Activated CD4-positive, alpha-beta T cell treated with anti-CD3 and anti-CD28 coated beads for 4 hours (primary cell): ENCODE measurements around the gene KTN1.
A peak's percentile ranks its signal among the peaks of the same experiment; 100 is the strongest.

Experiments used
- DNase-seq, 2 donors: peaks; one replicate each; pipeline ENCODE4 v3.0.0-alpha.2; 2020

KTN1 gene

DNA sequence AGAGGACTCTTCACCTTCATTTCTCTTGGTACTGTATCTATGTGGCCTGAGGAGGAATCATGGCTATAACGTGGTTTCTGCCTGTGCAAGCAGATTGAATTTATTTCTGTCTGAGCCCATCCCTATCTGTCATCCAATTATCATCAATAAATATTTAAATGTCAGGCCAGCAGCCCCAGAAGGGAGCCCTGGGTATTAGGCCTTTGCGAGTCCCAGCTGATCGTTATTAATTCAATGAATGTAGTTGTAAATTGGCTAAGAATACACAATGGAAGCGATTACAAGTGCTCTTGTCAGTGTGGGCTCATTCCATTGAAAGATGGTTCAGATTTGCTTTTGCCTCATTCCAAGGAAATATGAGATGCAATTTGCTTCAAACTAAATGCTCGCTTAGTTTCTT, 142.0 kb downstream of the KTN1 start:
- no peak for DNase-seq

DNA sequence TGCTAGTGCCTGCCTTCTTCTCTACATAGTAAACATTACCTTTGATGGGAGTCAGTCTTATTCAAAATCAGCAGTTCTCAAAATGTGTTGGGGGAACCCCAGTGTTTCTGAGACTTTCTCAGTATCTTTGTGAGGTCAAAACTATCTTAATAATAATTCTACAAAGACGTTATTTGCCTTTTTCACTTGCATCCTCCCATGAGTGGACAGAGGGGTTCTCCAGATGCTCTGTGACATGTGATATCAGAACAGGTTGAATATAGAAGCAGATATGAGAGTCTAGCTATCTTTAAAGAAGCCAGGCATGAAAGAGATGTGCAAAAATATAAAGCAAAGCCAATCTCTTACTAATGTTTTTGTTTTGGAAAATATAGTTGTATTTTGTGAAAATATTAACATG, 144.7 kb downstream of the KTN1 start:
- DNase-seq, result no peak

GRCh38 chr14:55730592-55731310, 150.7 kb downstream of the KTN1 start:
- no peak for DNase-seq

DNA sequence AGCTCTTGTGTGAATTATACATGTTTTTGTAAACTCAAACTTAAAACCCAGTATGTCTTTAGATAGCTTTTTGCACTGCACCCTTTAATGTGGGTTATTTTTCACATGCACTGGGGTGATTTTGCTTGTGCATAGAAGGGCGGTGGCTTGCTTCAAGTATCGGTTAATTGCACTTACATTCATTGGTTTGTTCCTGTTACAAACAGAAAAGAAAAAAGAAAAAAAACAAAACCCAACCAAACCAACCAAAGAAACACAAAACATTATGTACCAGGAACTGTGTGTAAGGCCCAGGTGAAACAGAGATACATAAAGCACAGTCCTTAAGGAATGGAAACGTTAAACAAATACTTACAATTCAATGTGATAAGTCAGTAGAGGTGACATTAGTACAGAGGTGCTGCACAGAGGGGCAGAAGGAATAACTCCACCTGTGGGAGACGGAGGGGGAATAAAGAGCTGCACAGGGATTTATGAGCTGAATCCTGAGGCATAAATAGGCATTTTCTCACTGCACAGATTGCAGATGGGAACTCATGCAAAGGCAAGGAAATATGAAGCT, 151.4 kb downstream of the KTN1 start:
- no peak for DNase-seq

DNA sequence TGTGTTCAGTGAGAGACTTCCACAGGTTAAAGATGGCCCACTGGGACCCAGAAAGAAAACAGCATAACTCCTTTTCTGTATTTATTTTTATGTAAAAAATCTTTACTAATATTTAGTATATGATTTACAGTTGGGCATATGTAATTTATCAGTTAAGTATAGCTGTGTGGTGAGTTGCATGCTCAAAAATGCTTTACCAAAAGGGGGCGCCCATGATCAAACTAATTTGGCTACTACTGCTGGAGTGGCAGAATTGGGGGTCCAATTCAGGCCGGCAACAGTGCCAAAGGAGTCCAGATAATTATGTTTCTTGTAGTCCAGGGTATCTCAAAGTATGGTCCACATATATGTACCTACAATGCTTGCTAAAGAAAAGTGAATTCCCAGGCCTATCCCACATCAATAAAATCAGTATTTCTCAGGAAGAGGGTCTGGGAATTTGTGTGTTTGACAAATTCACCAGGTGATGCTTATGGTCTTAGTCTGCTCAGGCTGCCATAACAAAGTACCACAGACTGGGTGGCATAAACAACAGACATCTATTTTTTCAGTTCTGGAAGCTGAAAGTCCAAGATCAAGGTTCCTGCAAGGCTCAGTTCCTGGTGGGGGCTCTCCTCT, 152.0 kb downstream of the KTN1 start:
- DNase-seq, result peak; percentile 20 to 56

- no peak for DNase-seq
Observed at GRCh38 chr14:55733599-55733998, 153.6 kb downstream of the KTN1 start.
